Measurements from ENCODE around the gene KIF4B. TPM values are rescaled to one million over a fixed set of nuclear protein-coding genes. Genes with fewer than 3 reads are reported as not detected.
"Not testable (repeated sequence)": the region's sequence is repeated elsewhere in the genome, so short reads cannot be mapped to it uniquely, and the experiment has no call there.

KIF4B gene
- total and polyA plus RNA-seq, 4 donors, result 0.11 to 0.20 (median 0.12) TPM

DNA sequence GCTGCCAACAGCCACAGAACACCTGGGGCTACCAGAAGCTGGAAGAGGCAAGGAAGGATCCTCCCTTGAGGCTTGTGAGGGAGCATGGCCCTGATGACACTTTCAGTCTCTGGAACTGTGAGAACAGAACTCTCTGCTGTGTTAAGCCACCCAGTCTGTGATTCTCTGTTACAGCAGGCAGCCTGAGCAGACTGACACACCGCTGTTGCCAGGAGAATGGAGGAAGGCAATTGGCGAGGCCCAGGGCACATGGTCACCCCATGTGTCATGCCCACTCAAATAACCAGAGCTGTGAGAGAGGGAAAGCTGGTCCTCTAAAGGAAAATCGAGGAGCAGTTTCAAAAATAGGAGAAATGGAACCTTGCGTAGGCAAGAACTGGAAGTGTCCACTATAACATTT lies 12.0 kb upstream of the KIF4B start:
- no peaks in the 10 kb centered on the region for H3K4me1 ChIP-seq (ENCODE audit: control insufficient read depth, insufficient read depth, low read length)
- DNase-seq (ENCODE audit: low read depth in 4 of 6, low spot score in 6 of 6), result no peak
- WGBS (ENCODE audit: insufficient coverage), result 94% methylated on average over 3 of the region's 4 CpGs
- H3K27ac ChIP-seq (ENCODE audit: low read depth, low read length), result no peak overlapping the region
- no peak overlapping the region for H3K4me3 ChIP-seq (ENCODE audit: low read depth, low read length)
- H3K9me3 ChIP-seq (ENCODE audit: control insufficient read depth, insufficient read depth, low read length), result no peaks in the 10 kb centered on the region
- no peaks in the 10 kb centered on the region for H3K36me3 ChIP-seq (ENCODE audit: control insufficient read depth, insufficient read depth, low read length)
- no peaks in the 10 kb centered on the region for H3K27me3 ChIP-seq (ENCODE audit: control insufficient read depth, insufficient read depth, low read length)

DNA sequence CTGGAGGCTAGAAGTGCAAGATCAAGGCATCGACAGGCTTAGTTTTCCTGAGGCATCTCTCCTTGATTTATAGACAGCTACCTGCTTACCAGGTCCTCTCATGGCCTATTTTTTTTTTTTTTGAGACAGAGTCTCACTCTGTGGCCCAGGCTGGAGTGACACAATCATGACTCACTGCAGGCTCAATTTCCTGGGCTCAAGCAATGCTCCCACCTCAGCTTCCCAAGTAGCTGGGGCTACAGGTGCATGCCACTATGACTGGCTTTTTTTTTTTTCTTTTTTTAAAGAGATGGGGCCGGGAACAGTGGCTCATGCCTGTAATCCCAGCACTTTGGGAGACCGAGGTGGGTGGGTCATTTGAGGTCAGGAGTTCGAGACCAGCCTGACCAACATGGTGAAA lies 10.8 kb upstream of the KIF4B start:
- H3K9me3 ChIP-seq (ENCODE audit: control insufficient read depth, insufficient read depth, low read length); H3K27me3 ChIP-seq (ENCODE audit: control insufficient read depth, insufficient read depth, low read length); H3K4me3 ChIP-seq (ENCODE audit: low read depth, low read length); H3K4me1 ChIP-seq (ENCODE audit: control insufficient read depth, insufficient read depth, low read length); DNase-seq (ENCODE audit: low read depth in 4 of 6, low spot score in 6 of 6); H3K27ac ChIP-seq (ENCODE audit: low read depth, low read length); H3K36me3 ChIP-seq (ENCODE audit: control insufficient read depth, insufficient read depth, low read length): not testable (repeated sequence)
- 100% methylated on average over 1 of the region's 4 CpGs for WGBS (ENCODE audit: insufficient coverage)

DNA sequence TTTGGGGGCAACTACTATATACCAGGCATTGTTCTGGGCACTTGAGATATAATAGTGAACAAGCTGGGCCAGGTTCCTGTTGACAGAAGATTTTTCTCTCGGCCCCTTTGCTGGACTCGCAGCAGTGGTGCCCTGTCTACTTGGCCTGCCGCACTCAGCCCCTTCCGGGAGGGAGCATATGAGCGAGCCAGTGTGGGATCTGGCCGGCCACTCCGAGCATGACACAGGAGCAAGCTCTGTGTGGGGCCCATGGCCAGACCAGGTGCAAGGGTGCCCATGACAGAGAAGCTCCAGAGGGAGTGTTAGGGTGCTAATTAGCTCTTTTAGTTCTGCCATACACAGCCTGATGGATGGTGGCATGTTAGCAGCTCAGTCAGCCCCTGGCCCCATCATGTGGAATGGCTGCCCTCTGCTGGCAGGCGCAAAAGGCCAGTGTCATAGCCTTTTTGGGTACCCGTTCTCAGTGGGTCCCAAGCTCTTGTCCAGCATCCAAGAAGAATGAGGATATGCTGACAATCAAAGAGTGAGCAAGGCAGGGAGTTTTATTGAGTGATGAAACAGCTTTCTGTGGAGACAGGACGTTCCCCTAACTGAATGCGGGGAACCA lies 9.3 kb upstream of the KIF4B start:
- DNase-seq (ENCODE audit: low read depth in 4 of 6, low spot score in 6 of 6), result no peak
- Histone ChIP-seq H3K4me1 (ENCODE audit: control insufficient read depth, insufficient read depth, low read length) (no peaks in the 10 kb centered on the region), H3K4me3 (ENCODE audit: low read depth, low read length) (no peak overlapping the region), H3K27ac (ENCODE audit: low read depth, low read length) (no peak overlapping the region), H3K36me3 (ENCODE audit: control insufficient read depth, insufficient read depth, low read length) (no peaks in the 10 kb centered on the region), H3K9me3 (ENCODE audit: control insufficient read depth, insufficient read depth, low read length) (no peaks in the 10 kb centered on the region), H3K27me3 (ENCODE audit: control insufficient read depth, insufficient read depth, low read length) (no peaks in the 10 kb centered on the region)
- WGBS (ENCODE audit: insufficient coverage), result 89% methylated on average over 11 of the region's 11 CpGs

DNA sequence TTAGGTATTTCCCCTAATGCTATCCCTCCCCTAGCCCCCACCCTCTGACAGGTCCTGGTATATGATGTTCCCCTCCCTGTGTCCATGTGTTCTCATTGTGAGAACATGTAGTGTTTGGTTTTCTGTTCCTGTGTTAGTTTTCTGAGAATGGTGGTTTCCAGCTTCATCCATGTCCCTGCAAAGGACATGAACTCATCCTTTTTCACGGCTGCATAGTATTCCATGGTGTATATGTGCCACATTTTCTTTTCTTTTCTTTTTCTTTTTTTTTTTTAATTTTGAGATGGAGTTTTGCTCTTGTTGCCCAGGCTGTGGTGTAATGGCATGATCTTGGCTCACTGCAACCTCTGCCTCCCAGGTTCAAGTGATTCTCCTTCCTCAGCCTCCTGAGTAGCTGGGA lies 7.3 kb upstream of the KIF4B start:
- H3K9me3 ChIP-seq (ENCODE audit: control insufficient read depth, insufficient read depth, low read length); H3K4me3 ChIP-seq (ENCODE audit: low read depth, low read length); DNase-seq (ENCODE audit: low read depth in 4 of 6, low spot score in 6 of 6); H3K27ac ChIP-seq (ENCODE audit: low read depth, low read length); H3K36me3 ChIP-seq (ENCODE audit: control insufficient read depth, insufficient read depth, low read length); H3K27me3 ChIP-seq (ENCODE audit: control insufficient read depth, insufficient read depth, low read length); H3K4me1 ChIP-seq (ENCODE audit: control insufficient read depth, insufficient read depth, low read length): not testable (repeated sequence)
- WGBS (ENCODE audit: insufficient coverage), result no CpG with 5 or more reads among the region's 1 CpG

DNA sequence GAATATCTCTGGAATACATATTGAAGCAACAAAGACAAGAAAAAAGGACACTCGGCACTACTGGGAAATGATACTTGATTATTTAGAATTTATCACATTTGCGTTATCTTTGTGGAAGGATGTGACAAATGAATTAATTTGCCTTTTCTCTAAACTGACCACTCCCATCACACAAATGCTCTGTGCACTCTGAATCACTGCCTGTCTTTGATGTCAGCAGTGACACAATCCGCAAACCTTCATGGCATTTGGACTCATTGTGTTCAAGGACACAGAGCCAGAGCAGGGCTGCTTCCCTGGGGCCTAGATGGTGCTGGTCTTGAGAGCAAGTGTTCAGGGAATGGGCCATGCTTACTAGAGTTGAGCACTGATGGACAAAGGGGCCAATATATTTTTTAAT lies 4.9 kb upstream of the KIF4B start:
- no peak overlapping the region for H3K27ac ChIP-seq (ENCODE audit: low read depth, low read length)
- no peaks in the 10 kb centered on the region for H3K4me1 ChIP-seq (ENCODE audit: control insufficient read depth, insufficient read depth, low read length)
- H3K27me3 ChIP-seq (ENCODE audit: control insufficient read depth, insufficient read depth, low read length), result no peaks in the 10 kb centered on the region
- no peaks in the 10 kb centered on the region for H3K36me3 ChIP-seq (ENCODE audit: control insufficient read depth, insufficient read depth, low read length)
- 100% methylated on average over 1 of the region's 3 CpGs for WGBS (ENCODE audit: insufficient coverage)
- DNase-seq (ENCODE audit: low read depth in 4 of 6, low spot score in 6 of 6), result no peak
- H3K9me3 ChIP-seq (ENCODE audit: control insufficient read depth, insufficient read depth, low read length), result no peaks in the 10 kb centered on the region
- H3K4me3 ChIP-seq (ENCODE audit: low read depth, low read length), result no peak overlapping the region

DNA sequence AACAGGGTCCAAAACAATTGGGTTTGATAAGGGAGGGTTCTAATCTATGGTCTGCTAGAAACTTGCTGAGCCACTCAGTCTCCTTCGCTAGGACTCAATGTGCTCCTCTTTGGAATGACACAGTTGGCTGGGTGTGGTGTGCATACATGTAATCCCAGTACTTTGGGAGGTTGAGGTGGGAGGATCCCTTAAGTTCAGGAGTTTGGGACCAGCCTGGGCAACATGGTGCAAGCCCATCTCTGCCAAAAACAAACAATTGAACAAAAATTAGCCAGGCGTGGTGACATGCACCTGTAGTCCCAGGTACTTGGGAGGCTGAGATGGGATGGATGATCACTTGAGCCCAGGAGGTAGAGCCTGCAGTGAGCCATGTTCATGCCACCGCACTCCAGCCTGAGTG lies 2.7 kb upstream of the KIF4B start:
- no peaks in the 10 kb centered on the region for H3K27me3 ChIP-seq (ENCODE audit: control insufficient read depth, insufficient read depth, low read length)
- no peaks in the 10 kb centered on the region for H3K4me1 ChIP-seq (ENCODE audit: control insufficient read depth, insufficient read depth, low read length)
- no peaks in the 10 kb centered on the region for H3K36me3 ChIP-seq (ENCODE audit: control insufficient read depth, insufficient read depth, low read length)
- H3K9me3 ChIP-seq (ENCODE audit: control insufficient read depth, insufficient read depth, low read length), result no peaks in the 10 kb centered on the region
- no CpG with 5 or more reads among the region's 3 CpGs for whole genome bisulfite sequencing (ENCODE audit: insufficient coverage)
- DNase-seq (ENCODE audit: low read depth in 4 of 6, low spot score in 6 of 6), result no peak
- no peak overlapping the region for H3K27ac ChIP-seq (ENCODE audit: low read depth, low read length)
- no peak overlapping the region for H3K4me3 ChIP-seq (ENCODE audit: low read depth, low read length)

DNA sequence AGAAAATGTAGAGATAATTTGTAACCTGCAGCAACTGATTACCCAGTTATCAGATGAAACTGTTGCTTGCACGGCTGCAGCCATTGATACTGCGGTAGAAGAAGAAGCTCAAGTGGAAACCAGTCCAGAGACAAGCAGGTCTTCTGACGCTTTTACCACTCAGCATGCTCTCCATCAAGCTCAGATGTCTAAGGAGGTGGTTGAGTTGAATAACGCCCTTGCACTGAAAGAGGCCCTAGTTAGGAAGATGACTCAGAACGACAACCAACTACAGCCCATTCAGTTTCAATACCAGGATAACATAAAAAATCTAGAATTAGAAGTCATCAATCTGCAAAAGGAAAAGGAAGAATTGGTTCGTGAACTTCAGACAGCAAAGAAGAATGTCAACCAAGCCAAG lies 1.7 kb downstream of the KIF4B start:
- Histone ChIP-seq H3K9me3 (ENCODE audit: control insufficient read depth, insufficient read depth, low read length) (no peaks in the 10 kb centered on the region), H3K36me3 (ENCODE audit: control insufficient read depth, insufficient read depth, low read length) (no peaks in the 10 kb centered on the region), H3K4me1 (ENCODE audit: control insufficient read depth, insufficient read depth, low read length) (no peaks in the 10 kb centered on the region), H3K27me3 (ENCODE audit: control insufficient read depth, insufficient read depth, low read length) (no peaks in the 10 kb centered on the region), H3K27ac (ENCODE audit: low read depth, low read length) (no peak overlapping the region), H3K4me3 (ENCODE audit: low read depth, low read length) (no peak overlapping the region)
- no peak for DNase-seq (ENCODE audit: low read depth in 4 of 6, low spot score in 6 of 6)
- 0% methylated on average over 1 of the region's 6 CpGs for WGBS (ENCODE audit: insufficient coverage)

DNA sequence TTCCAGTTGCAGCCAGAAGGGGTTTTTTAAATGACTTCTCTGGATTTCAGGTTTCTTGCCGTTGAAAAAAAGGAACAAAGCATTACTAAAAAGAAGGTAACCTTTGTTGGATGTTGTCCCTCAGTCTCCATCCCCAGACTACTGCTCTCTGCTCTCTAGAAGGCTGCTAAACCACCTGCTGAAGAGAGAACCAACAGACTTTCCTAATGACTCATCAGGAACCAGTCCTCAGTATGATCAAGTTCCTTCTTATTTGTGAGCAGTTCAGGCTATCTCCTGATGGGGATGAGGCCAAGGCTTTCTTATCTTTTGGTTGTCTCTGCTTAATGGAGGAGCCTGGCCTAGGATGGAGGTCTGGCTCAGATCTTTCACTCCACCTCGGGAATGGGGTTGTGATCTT lies 4.1 kb downstream of the KIF4B start:
- Histone ChIP-seq H3K36me3 (ENCODE audit: control insufficient read depth, insufficient read depth, low read length) (no peaks in the 10 kb centered on the region), H3K9me3 (ENCODE audit: control insufficient read depth, insufficient read depth, low read length) (no peaks in the 10 kb centered on the region), H3K4me1 (ENCODE audit: control insufficient read depth, insufficient read depth, low read length) (no peaks in the 10 kb centered on the region), H3K4me3 (ENCODE audit: low read depth, low read length) (no peak overlapping the region), H3K27ac (ENCODE audit: low read depth, low read length) (no peak overlapping the region), H3K27me3 (ENCODE audit: control insufficient read depth, insufficient read depth, low read length) (no peaks in the 10 kb centered on the region)
- 100% methylated on average over 1 of the region's 2 CpGs for WGBS (ENCODE audit: insufficient coverage)
- no peak for DNase-seq (ENCODE audit: low read depth in 4 of 6, low spot score in 6 of 6)

DNA sequence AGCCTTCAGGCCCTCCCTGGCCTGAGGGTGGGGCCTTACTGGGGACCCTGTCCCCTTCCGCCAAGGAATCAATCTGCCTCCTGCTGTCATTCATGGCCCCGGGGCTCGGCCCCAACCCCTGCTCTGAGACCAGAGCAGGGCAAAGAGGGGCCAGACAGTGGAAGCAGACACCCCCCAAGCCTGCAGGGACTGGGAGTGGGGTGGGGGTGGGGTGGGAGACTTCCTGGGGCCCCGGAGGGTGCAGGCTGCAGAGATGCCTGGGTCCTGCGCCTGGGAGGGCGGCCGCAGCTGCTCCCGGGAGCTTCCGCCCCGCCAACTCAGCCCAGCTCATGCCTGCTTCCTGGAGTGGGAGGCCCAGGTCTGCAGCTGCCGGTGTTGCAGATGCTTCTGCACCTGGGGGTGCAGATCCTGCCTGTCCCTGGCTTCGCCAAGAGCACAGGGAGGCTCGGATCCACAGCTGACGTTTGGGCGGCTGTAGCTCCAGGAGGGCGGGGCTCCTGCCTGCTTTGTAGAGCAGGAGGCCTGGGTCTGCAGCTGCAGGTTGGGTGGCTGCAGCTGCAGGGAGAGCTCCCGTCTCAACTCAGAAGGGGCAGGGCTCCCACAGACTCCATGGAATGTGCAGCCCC lies 6.2 kb downstream of the KIF4B start:
- no peaks in the 10 kb centered on the region for H3K27me3 ChIP-seq (ENCODE audit: control insufficient read depth, insufficient read depth, low read length)
- H3K4me1 ChIP-seq (ENCODE audit: control insufficient read depth, insufficient read depth, low read length), result no peaks in the 10 kb centered on the region
- no peaks in the 10 kb centered on the region for H3K9me3 ChIP-seq (ENCODE audit: control insufficient read depth, insufficient read depth, low read length)
- no peak overlapping the region for H3K27ac ChIP-seq (ENCODE audit: low read depth, low read length)
- DNase-seq (ENCODE audit: low read depth in 4 of 6, low spot score in 6 of 6), result no peak
- no peaks in the 10 kb centered on the region for H3K36me3 ChIP-seq (ENCODE audit: control insufficient read depth, insufficient read depth, low read length)
- H3K4me3 ChIP-seq (ENCODE audit: low read depth, low read length), result no peak overlapping the region
- 87% methylated on average over 17 of the region's 17 CpGs for WGBS (ENCODE audit: insufficient coverage)

DNA sequence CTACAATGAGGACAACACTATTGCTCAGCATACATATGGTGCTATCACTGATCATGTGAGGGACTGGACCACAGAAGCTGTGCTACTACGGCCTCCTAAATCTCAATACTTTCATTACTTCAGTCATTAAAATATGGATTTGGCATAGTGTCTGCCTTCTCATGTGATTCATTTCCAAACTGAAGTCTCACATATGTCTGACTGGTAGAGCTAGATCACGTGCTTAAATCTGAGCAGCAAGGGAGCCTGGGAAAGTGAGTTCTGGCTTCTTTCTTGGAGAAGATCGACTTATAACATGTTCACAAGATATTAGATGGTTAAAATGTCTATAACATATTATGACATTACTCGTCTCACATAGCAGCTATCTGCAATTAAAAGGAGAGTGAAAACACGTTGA lies 8.3 kb downstream of the KIF4B start:
- Histone ChIP-seq H3K9me3 (ENCODE audit: control insufficient read depth, insufficient read depth, low read length) (no peaks in the 10 kb centered on the region), H3K36me3 (ENCODE audit: control insufficient read depth, insufficient read depth, low read length) (no peaks in the 10 kb centered on the region), H3K4me1 (ENCODE audit: control insufficient read depth, insufficient read depth, low read length) (no peaks in the 10 kb centered on the region), H3K27me3 (ENCODE audit: control insufficient read depth, insufficient read depth, low read length) (no peaks in the 10 kb centered on the region), H3K27ac (ENCODE audit: low read depth, low read length) (no peak overlapping the region), H3K4me3 (ENCODE audit: low read depth, low read length) (no peak overlapping the region)
- WGBS (ENCODE audit: insufficient coverage), result no CpG with 5 or more reads among the region's 5 CpGs
- no peak for DNase-seq (ENCODE audit: low read depth in 4 of 6, low spot score in 6 of 6)

Measured in spinal cord (tissue), 10 donors.